ENCODE measurements around the gene MFGE8. TPM values are rescaled to one million over a fixed set of nuclear protein-coding genes. Genes with fewer than 3 reads are reported as not detected.

MFGE8 gene
- polyA plus RNA-seq, 2 of the 4 experiments (the other 2 are of a cell fraction): 206 to 403 TPM

GRCh38 chr15:88904624-88905327, 8.4 kb downstream of the MFGE8 start:
- ATAC-seq (peak; percentile 64 to 88), DNase-seq (ENCODE audit: low read depth in 1 of 2, low spot score in 1 of 2) (peak; percentile 82 to 89), FAIRE-seq (peak; percentile 89)
- TF ChIP-seq RAD21 (conservative IDR thresholded peaks at IDR 0.05 in 1 of 2, IDR thresholded peaks at IDR 0.05 in 1 of 2) (peak; percentile 97), SMC3 (IDR thresholded peaks at IDR 0.05) (peak; percentile 98), JUN (IDR thresholded peaks at IDR 0.05) (no peak), BCL3 (IDR thresholded peaks at IDR 0.05) (no peak), FOXS1 (CRISPR knock-in tag; IDR thresholded peaks at IDR 0.05) (no peak), HOXB5 (CRISPR knock-in tag; IDR thresholded peaks at IDR 0.05) (peak; percentile 92), EP300 (IDR thresholded peaks at IDR 0.05) (no peak), KDM5A (IDR thresholded peaks at IDR 0.05) (no peak), POLR2AphosphoS2 (conservative IDR thresholded peaks at IDR 0.05; ENCODE audit: low read length) (no peak), MAFK (IDR thresholded peaks at IDR 0.05; ENCODE audit: partially characterized antibody) (no peak), KDM1A (IDR thresholded peaks at IDR 0.05; ENCODE audit: low read depth) (no peak), MAX (IDR thresholded peaks at IDR 0.05) (0 out of 2 replicates have a peak, but pooled peaks have one; percentile 22)
- TF ChIP-seq, protein P1, sequence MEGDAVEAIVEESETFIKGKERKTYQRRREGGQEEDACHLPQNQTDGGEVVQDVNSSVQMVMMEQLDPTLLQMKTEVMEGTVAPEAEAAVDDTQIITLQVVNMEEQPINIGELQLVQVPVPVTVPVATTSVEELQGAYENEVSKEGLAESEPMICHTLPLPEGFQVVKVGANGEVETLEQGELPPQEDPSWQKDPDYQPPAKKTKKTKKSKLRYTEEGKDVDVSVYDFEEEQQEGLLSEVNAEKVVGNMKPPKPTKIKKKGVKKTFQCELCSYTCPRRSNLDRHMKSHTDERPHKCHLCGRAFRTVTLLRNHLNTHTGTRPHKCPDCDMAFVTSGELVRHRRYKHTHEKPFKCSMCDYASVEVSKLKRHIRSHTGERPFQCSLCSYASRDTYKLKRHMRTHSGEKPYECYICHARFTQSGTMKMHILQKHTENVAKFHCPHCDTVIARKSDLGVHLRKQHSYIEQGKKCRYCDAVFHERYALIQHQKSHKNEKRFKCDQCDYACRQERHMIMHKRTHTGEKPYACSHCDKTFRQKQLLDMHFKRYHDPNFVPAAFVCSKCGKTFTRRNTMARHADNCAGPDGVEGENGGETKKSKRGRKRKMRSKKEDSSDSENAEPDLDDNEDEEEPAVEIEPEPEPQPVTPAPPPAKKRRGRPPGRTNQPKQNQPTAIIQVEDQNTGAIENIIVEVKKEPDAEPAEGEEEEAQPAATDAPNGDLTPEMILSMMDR (IDR thresholded peaks at IDR 0.05): peak; percentile 99
- TF ChIP-seq, protein P2, sequence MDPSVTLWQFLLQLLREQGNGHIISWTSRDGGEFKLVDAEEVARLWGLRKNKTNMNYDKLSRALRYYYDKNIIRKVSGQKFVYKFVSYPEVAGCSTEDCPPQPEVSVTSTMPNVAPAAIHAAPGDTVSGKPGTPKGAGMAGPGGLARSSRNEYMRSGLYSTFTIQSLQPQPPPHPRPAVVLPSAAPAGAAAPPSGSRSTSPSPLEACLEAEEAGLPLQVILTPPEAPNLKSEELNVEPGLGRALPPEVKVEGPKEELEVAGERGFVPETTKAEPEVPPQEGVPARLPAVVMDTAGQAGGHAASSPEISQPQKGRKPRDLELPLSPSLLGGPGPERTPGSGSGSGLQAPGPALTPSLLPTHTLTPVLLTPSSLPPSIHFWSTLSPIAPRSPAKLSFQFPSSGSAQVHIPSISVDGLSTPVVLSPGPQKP (IDR thresholded peaks at IDR 0.05; ENCODE audit: low read depth, low read length): no peak
- H3K27ac ChIP-seq: peak overlapping the region; percentile 49 to 71
- ChIA-PET POLR2A (interaction anchor here (0.5 to 2.2 kb wide), 8 partner anchors 8 to 279 kb away, joined by 3 to 16 read pairs (median 4); partner anchors contain the start of genes HAPLN3 and MFGE8), CTCF (interaction anchor here (0.5 to 32.8 kb wide), 56 partner anchors 10 to 436 kb away, joined by 3 to 851 read pairs (median 7); partner anchors contain the start of genes HAPLN3 and MFGE8)
- peak overlapping the region; percentile 52 for H3K4me2 ChIP-seq
- WGBS (ENCODE audit: missing lambda C conversion rate): 17% methylated on average over 10 of the region's 10 CpGs
- H3K9me3 ChIP-seq: no peaks in the 10 kb centered on the region
- H3K4me3 ChIP-seq: no peak overlapping the region
- peaks cover 33% of the 10 kb centered on the region for H3K4me1 ChIP-seq

- no peaks in the 10 kb centered on the region for H3K9me3 ChIP-seq
- peaks cover 33% of the 10 kb centered on the region for H3K4me1 ChIP-seq
- no peak for DNase-seq (ENCODE audit: low read depth in 1 of 2, low spot score in 1 of 2)
- ChIA-PET POLR2A (interaction anchor here (1.2 to 2.2 kb wide), 5 partner anchors 9 to 99 kb away, joined by 3 to 16 read pairs (median 10); partner anchors contain the start of genes HAPLN3 and MFGE8), CTCF (interaction anchor here (0.5 to 32.8 kb wide), 51 partner anchors 10 to 437 kb away, joined by 3 to 851 read pairs (median 7); partner anchors contain the start of genes HAPLN3 and MFGE8)
- H3K4me2 ChIP-seq: peak overlapping the region; percentile 52; the same call in 2 of the 3 replicates
- peak overlapping the region; percentile 33 to 71; a peak in 3 of 6 replicates for H3K27ac ChIP-seq
- no peak for FAIRE-seq
- WGBS (ENCODE audit: missing lambda C conversion rate): 77% methylated on average over 2 of the region's 2 CpGs
- no peak for TF ChIP-seq CBX8 (IDR thresholded peaks at IDR 0.05)
- TF ChIP-seq TFCP2L1 (CRISPR knock-in tag; IDR thresholded peaks at IDR 0.05): no peak
- ATAC-seq: no peak; a peak in 1 of 6 replicates
- no peak overlapping the region for H3K4me3 ChIP-seq
These were observed 8.9 kb downstream of the MFGE8 start for GRCh38 chr15:88904257-88904623.

- POLR2A ChIA-PET: interaction anchor here (1.3 kb wide), 1 partner anchor 11 kb away, joined by 3 read pairs; no protein-coding TSS in a partner anchor
- Histone ChIP-seq H3K4me2 (no peak overlapping the region), H3K4me3 (no peak overlapping the region), H3K27ac (0 out of 6 replicates have a peak overlapping the region, but pooled peaks of 1 of the 2 experiments have one; percentile 4), H3K9me3 (no peaks in the 10 kb centered on the region), H3K4me1 (peaks cover 35% of the 10 kb centered on the region)
- 54% methylated on average over 2 of the region's 2 CpGs for WGBS (ENCODE audit: missing lambda C conversion rate)
- DNase-seq (ENCODE audit: low read depth in 1 of 2, low spot score in 1 of 2) (no peak), FAIRE-seq (no peak), ATAC-seq (no peak)
- CTCF ChIA-PET: interaction anchor here (0.6 to 32.8 kb wide), 20 partner anchors 9 to 456 kb away, joined by 3 to 851 read pairs (median 16); partner anchors contain the start of genes HAPLN3 and MFGE8
- TF ChIP-seq RCOR1 (IDR thresholded peaks at IDR 0.05; ENCODE audit: low read depth, low read length) (no peak), CHD4 (IDR thresholded peaks at IDR 0.05; ENCODE audit: borderline replicate concordance) (no peak), HEYL (CRISPR knock-in tag; IDR thresholded peaks at IDR 0.05) (no peak), MAFK (IDR thresholded peaks at IDR 0.05; ENCODE audit: partially characterized antibody) (no peak), CBX2 (IDR thresholded peaks at IDR 0.05; ENCODE audit: borderline replicate concordance, low read depth) (no peak), HOXA7 (CRISPR knock-in tag; IDR thresholded peaks at IDR 0.05) (no peak), HDAC2 (IDR thresholded peaks at IDR 0.05) (no peak), NR3C1 (IDR thresholded peaks at IDR 0.05) (no peak), MYC (IDR thresholded peaks at IDR 0.05; ENCODE audit: borderline replicate concordance, low read length) (no peak)
- TF ChIP-seq, protein P2 (IDR thresholded peaks at IDR 0.05; ENCODE audit: low read depth, low read length): no peak
- TF ChIP-seq, protein P3, sequence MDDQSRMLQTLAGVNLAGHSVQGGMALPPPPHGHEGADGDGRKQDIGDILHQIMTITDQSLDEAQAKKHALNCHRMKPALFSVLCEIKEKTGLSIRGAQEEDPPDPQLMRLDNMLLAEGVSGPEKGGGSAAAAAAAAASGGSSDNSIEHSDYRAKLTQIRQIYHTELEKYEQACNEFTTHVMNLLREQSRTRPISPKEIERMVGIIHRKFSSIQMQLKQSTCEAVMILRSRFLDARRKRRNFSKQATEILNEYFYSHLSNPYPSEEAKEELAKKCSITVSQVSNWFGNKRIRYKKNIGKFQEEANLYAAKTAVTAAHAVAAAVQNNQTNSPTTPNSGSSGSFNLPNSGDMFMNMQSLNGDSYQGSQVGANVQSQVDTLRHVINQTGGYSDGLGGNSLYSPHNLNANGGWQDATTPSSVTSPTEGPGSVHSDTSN (IDR thresholded peaks at IDR 0.05): no peak
These were observed 10.3 kb downstream of the MFGE8 start for GRCh38 chr15:88902846-88903245.

Data from A549 (cell line).